CD14-positive monocyte (primary cell): ENCODE measurements around the gene CNTNAP1. TPM values are rescaled to one million over a fixed set of nuclear protein-coding genes. Genes with fewer than 3 reads are reported as not detected.

Source experiments
- DNase-seq, 3 donors: peaks; one replicate each; pipeline ENCODE4 v3.0.0-alpha.2; 2011 to 2022
- H2AFZ ChIP-seq: 2 replicates; pipeline ENCODE4 v1.6.0; 2012; ENCODE audit warnings: mild to moderate bottlenecking, low read depth, low read length, inconsistent platforms; ENCODE audit not compliant: insufficient read depth, poor library complexity, severe bottlenecking
- H3K27ac ChIP-seq, 2 donors: 1 replicate in 1 of 2; 2 replicates in 1 of 2; pipeline ENCODE4 v1.5.1; 2012 to 2013; ENCODE audit warnings: low read length in 2 of 2, control low read depth in 1 of 2, inconsistent platforms in 1 of 2, low read depth in 1 of 2, mild to moderate bottlenecking in 1 of 2
- H3K27me3 ChIP-seq, 2 donors: one replicate each; pipeline versions ENCODE4 v1.6.0 to v1.6.1; 2011 to 2013; ENCODE audit warnings: low read length in 2 of 2; ENCODE audit not compliant: control insufficient read depth in 2 of 2, insufficient read depth in 2 of 2
- H3K36me3 ChIP-seq, 2 donors: replicated peaks in 1 of 2; 1 replicate in 1 of 2; 2 replicates in 1 of 2; pipeline versions ENCODE4 v1.5.1 to v1.6.1; 2012 to 2013; ENCODE audit warnings: low read length in 2 of 2, control low read depth in 1 of 2, inconsistent platforms in 1 of 2, mild to moderate bottlenecking in 1 of 2; ENCODE audit not compliant: insufficient read depth in 2 of 2, control insufficient read depth in 1 of 2
- H3K4me1 ChIP-seq, 2 donors: 1 replicate in 1 of 2; 2 replicates in 1 of 2; pipeline versions ENCODE4 v1.5.1 to v1.6.1; 2012 to 2013; ENCODE audit warnings: low read length in 2 of 2, control low read depth in 1 of 2, inconsistent platforms in 1 of 2, mild to moderate bottlenecking in 1 of 2, moderate library complexity in 1 of 2; ENCODE audit not compliant: insufficient read depth in 2 of 2, control insufficient read depth in 1 of 2
- H3K4me2 ChIP-seq: replicated peaks from 2 replicates; pipeline ENCODE3; 2012; ENCODE audit warnings: low read length, moderate library complexity, mild to moderate bottlenecking; ENCODE audit not compliant: poor library complexity, severe bottlenecking; ENCODE audit errors: extremely low read depth
- H3K4me3 ChIP-seq, 3 experiments: fragments of 200-600 bp in 1 of 3; sonication (generic) in 1 of 3; replicated peaks in 1 of 3; 1 replicate in 2 of 3; 2 replicates in 1 of 3; pipeline ENCODE4 v1.5.1; 2011 to 2013; ENCODE audit warnings: low read length in 3 of 3, mild to moderate bottlenecking in 3 of 3, control low read depth in 2 of 3, low read depth in 2 of 3, inconsistent platforms in 1 of 3, moderate library complexity in 1 of 3
- H3K79me2 ChIP-seq: 2 replicates; pipeline ENCODE4 v1.6.0; 2012; ENCODE audit warnings: mild to moderate bottlenecking, control low read depth, inconsistent platforms, low read length, moderate library complexity; ENCODE audit not compliant: insufficient read depth
- H3K9ac ChIP-seq: 2 replicates; pipeline ENCODE4 v1.6.0; 2017; ENCODE audit warnings: low read length, mild to moderate bottlenecking; ENCODE audit not compliant: insufficient read depth, poor library complexity, severe bottlenecking
- H3K9me3 ChIP-seq, 2 donors: replicated peaks in 1 of 2; 1 replicate in 1 of 2; 2 replicates in 1 of 2; pipeline versions ENCODE4 v1.5.1 to v1.6.1; 2012 to 2013; ENCODE audit warnings: low read length in 2 of 2, control low read depth in 1 of 2; ENCODE audit not compliant: control insufficient read depth in 1 of 2, insufficient read depth in 1 of 2
- H4K20me1 ChIP-seq: 2 replicates; pipeline ENCODE4 v1.6.0; 2012; ENCODE audit warnings: mild to moderate bottlenecking, low read length, control low read depth, moderate library complexity; ENCODE audit not compliant: insufficient read depth
- H3K27ac Mint-ChIP-seq, 7 donors: one replicate each; pipeline ENCODE4 v1.8.0; 2020; ENCODE audit warnings: mild to moderate bottlenecking in 7 of 7, mixed read lengths in 7 of 7, moderate library complexity in 6 of 7, inconsistent platforms in 2 of 7
- H3K27me3 Mint-ChIP-seq, 3 donors: one replicate each; pipeline ENCODE4 v1.8.0; 2021 to 2022; ENCODE audit warnings: low read depth in 3 of 3, mild to moderate bottlenecking in 3 of 3, mixed read lengths in 3 of 3, moderate library complexity in 3 of 3, inconsistent platforms in 1 of 3
- H3K36me3 Mint-ChIP-seq, 2 donors: one replicate each; pipeline ENCODE4 v1.8.0; 2020; ENCODE audit warnings: mixed read lengths in 2 of 2, inconsistent platforms in 1 of 2, mild to moderate bottlenecking in 1 of 2
- H3K4me1 Mint-ChIP-seq: one replicate; pipeline ENCODE4 v1.8.0; 2020; ENCODE audit warnings: mild to moderate bottlenecking, mixed read lengths
- H3K4me3 Mint-ChIP-seq, 2 donors: one replicate each; pipeline ENCODE4 v1.8.0; 2020; ENCODE audit warnings: mild to moderate bottlenecking in 2 of 2, mixed read lengths in 2 of 2, moderate library complexity in 1 of 2
- H3K9me3 Mint-ChIP-seq, 7 donors: one replicate each; pipeline ENCODE4 v1.8.0; 2020 to 2022; ENCODE audit warnings: mixed read lengths in 7 of 7, mild to moderate bottlenecking in 6 of 7, moderate library complexity in 6 of 7, inconsistent platforms in 2 of 7
- WGBS: methylation state at CpG from one replicate; pipeline ENCODE4 v1.1.5; 2013; ENCODE audit warnings: missing lambda C conversion rate; ENCODE audit not compliant: insufficient coverage; 5-methylcytosine and 5-hydroxymethylcytosine counted together
- intact Hi-C, 2 donors: fragments of 100-400 bp; cut with micrococcal nuclease; formaldehyde crosslinking; loops; one replicate each; pipeline versions ENCODE4 v1.15.0 to v1.15.1; 2023
- polyA plus RNA-seq, 3 donors: library from polyadenylated mRNA; depleted of rRNA in 1 of 3; unstranded in 2 of 3; stranded (reverse) in 1 of 3; fragments of 300-500 nt in 2 of 3; fragments of >200 nt in 1 of 3; fragmentation: Illumina TruSeq in 2 of 3; gene quantifications; 1 replicate in 2 of 3; 2 replicates in 1 of 3; pipeline ENCODE4 v1.2.3, GENCODE V29; 2012 to 2021
- TF ChIP-seq, protein P1 (sequence below): fragments of 200-600 bp; IDR thresholded peaks from one replicate; pipeline ENCODE4 v1.8.0; 2022; ENCODE audit warnings: antibody characterized with exemption, mild to moderate bottlenecking

CNTNAP1 gene
- polyA plus RNA-seq, 3 donors = 0.23 to 0.24 TPM; not detected in 1

DNA sequence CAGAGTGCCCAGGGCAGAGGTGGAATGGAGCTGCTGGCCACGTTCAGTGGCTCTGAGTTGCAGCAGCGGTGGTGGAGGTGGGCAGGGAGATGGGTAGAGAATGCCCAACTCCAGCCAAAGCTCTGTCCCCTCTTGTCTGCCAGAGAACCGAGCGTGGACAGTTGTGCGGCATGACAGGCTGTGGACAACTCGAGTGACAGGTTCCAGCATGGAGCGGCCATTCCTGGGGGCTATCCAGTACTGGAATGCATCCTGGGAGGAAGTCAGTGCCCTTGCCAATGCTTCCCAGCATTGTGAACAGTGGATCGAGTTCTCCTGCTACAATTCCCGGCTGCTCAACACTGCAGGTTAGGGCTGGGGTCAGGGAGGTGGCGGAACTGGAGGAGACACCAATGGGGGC, 8.3 kb downstream of the CNTNAP1 start:
- Mint-ChIP-seq H3K36me3 (peaks cover 0 to under 1% of the 10 kb centered on the region in 2 donors), H3K4me1 (no peaks in the 10 kb centered on the region)

DNA sequence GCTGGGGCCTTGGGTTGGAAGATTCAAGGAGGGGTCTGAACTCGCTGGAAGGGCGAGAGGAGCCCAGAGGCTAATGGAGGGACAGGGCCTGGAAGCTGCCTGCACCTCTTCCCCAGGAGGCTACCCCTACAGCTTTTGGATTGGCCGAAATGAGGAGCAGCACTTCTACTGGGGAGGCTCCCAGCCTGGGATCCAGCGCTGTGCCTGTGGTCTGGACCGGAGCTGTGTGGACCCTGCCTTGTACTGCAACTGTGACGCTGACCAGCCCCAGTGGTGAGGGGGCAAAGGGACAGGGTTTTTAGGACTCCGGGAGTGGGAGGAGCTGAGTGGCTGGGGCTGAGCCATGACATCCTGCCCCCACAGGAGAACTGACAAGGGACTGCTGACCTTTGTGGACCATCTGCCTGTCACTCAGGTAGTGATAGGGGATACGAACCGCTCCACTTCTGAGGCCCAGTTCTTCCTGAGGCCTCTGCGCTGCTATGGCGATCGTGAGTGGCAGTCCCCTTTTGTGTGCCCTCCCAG, 8.8 kb downstream of the CNTNAP1 start:
- Mint-ChIP-seq H3K36me3 (peaks cover 5 to 6% of the 10 kb centered on the region in 2 donors), H3K9me3 (no peaks in the 10 kb centered on the region), H3K4me1 (no peaks in the 10 kb centered on the region), H3K27ac (peak overlapping the region in 2 of 7 donors; percentile 36 to 37), H3K4me3 (no peak overlapping the region), H3K27me3 (peaks cover 0 to 12% (median 0%) of the 10 kb centered on the region in 3 donors)
- 95% methylated on average over 11 of the region's 12 CpGs for WGBS
- Histone ChIP-seq H3K4me2 (no peak overlapping the region), H3K27me3 (no peaks in the 10 kb centered on the region), H3K4me3 (no peak overlapping the region), H3K9ac (no peak overlapping the region), H3K9me3 (no peaks in the 10 kb centered on the region), H2AFZ (no peak overlapping the region), H3K79me2 (no peaks in the 10 kb centered on the region), H3K36me3 (peaks cover 0 to 3% of the 10 kb centered on the region in 2 donors), H3K4me1 (no peaks in the 10 kb centered on the region), H3K27ac (no peak overlapping the region), H4K20me1 (no peaks in the 10 kb centered on the region)
- DNase-seq = no peak
- TF ChIP-seq, protein P1, sequence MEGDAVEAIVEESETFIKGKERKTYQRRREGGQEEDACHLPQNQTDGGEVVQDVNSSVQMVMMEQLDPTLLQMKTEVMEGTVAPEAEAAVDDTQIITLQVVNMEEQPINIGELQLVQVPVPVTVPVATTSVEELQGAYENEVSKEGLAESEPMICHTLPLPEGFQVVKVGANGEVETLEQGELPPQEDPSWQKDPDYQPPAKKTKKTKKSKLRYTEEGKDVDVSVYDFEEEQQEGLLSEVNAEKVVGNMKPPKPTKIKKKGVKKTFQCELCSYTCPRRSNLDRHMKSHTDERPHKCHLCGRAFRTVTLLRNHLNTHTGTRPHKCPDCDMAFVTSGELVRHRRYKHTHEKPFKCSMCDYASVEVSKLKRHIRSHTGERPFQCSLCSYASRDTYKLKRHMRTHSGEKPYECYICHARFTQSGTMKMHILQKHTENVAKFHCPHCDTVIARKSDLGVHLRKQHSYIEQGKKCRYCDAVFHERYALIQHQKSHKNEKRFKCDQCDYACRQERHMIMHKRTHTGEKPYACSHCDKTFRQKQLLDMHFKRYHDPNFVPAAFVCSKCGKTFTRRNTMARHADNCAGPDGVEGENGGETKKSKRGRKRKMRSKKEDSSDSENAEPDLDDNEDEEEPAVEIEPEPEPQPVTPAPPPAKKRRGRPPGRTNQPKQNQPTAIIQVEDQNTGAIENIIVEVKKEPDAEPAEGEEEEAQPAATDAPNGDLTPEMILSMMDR = no peak
- intact Hi-C loops = no loop called here

More for the DNA sequence above, 8.3 kb downstream of the CNTNAP1 start:
- Histone ChIP-seq H3K4me1 (no peaks in the 10 kb centered on the region), H3K27me3 (no peaks in the 10 kb centered on the region), H3K4me2 (no peak overlapping the region), H3K79me2 (no peaks in the 10 kb centered on the region), H3K36me3 (no peaks in the 10 kb centered on the region), H3K9ac (no peak overlapping the region), H2AFZ (no peak overlapping the region), H4K20me1 (no peaks in the 10 kb centered on the region), H3K27ac (no peak overlapping the region), H3K9me3 (no peaks in the 10 kb centered on the region), H3K4me3 (no peak overlapping the region)
- no peaks in the 10 kb centered on the region for H3K9me3 Mint-ChIP-seq
- TF ChIP-seq, protein P1 = no peak
- 91% methylated on average over 8 of the region's 10 CpGs for WGBS
- H3K27ac Mint-ChIP-seq = peak overlapping the region in 1 of 7 donors; percentile 37
- H3K27me3 Mint-ChIP-seq = peaks cover 0 to 12% (median under 1%) of the 10 kb centered on the region in 3 donors
- DNase-seq = no peak
- no peak overlapping the region for H3K4me3 Mint-ChIP-seq
- intact Hi-C loops = no loop called here
